ENCODE data around the gene ZNF236. TPM values are rescaled to one million over a fixed set of nuclear protein-coding genes. Genes with fewer than 3 reads are reported as not detected.

The ZNF236 gene
- total and polyA plus RNA-seq, 2 experiments from 2014 or later = 5.8 to 13.1 TPM

- H3K27ac ChIP-seq = no peak overlapping the region
- H3K27me3 ChIP-seq = no peaks in the 10 kb centered on the region
- no peak overlapping the region for H3K4me3 ChIP-seq
- peaks cover 54% of the 10 kb centered on the region for H3K36me3 ChIP-seq
- TF ChIP-seq CTCF (IDR thresholded peaks at IDR 0.05; ENCODE audit: low read depth, low read length) = no peak
- no peaks in the 10 kb centered on the region for H3K4me1 ChIP-seq (ENCODE audit: low read depth)
- no peak for DNase-seq (ENCODE audit: low read depth in 1 of 2, low spot score in 1 of 2)
- no peaks in the 10 kb centered on the region for H3K9me3 ChIP-seq (ENCODE audit: low read depth)
These were observed 106.0 kb downstream of the ZNF236 start for GRCh38 chr18:76928179-76928868.

- Histone ChIP-seq H3K9me3 (ENCODE audit: low read depth) (no peaks in the 10 kb centered on the region), H3K27ac (no peak overlapping the region), H3K36me3 (peaks cover 37% of the 10 kb centered on the region), H3K4me3 (no peak overlapping the region), H3K4me1 (ENCODE audit: low read depth) (no peaks in the 10 kb centered on the region), H3K27me3 (no peaks in the 10 kb centered on the region)
- TF ChIP-seq CTCF (IDR thresholded peaks at IDR 0.05; ENCODE audit: low read depth, low read length) = no peak
- DNase-seq (ENCODE audit: low read depth in 1 of 2, low spot score in 1 of 2) = no peak
These were observed 108.8 kb downstream of the ZNF236 start for GRCh38 chr18:76931171-76931570.

GRCh38 chr18:76932026-76932819 is 109.9 kb downstream of the ZNF236 start:
- H3K27me3 ChIP-seq = no peaks in the 10 kb centered on the region
- no peak for TF ChIP-seq CTCF (IDR thresholded peaks at IDR 0.05; ENCODE audit: low read depth, low read length)
- H3K4me3 ChIP-seq = no peak overlapping the region
- H3K36me3 ChIP-seq = peaks cover 35% of the 10 kb centered on the region
- peak in 1 of 2 donors; percentile 95 for DNase-seq (ENCODE audit: low read depth in 1 of 2, low spot score in 1 of 2)
- no peaks in the 10 kb centered on the region for H3K4me1 ChIP-seq (ENCODE audit: low read depth)
- no peak overlapping the region for H3K27ac ChIP-seq
- H3K9me3 ChIP-seq (ENCODE audit: low read depth) = no peaks in the 10 kb centered on the region

GRCh38 chr18:76935722-76936337 is 113.5 kb downstream of the ZNF236 start:
- TF ChIP-seq CTCF (IDR thresholded peaks at IDR 0.05; ENCODE audit: low read depth, low read length) = no peak
- H3K9me3 ChIP-seq (ENCODE audit: low read depth) = no peaks in the 10 kb centered on the region
- DNase-seq (ENCODE audit: low read depth in 1 of 2, low spot score in 1 of 2) = no peak
- no peaks in the 10 kb centered on the region for H3K4me1 ChIP-seq (ENCODE audit: low read depth)
- peaks cover 13% of the 10 kb centered on the region for H3K36me3 ChIP-seq
- no peak overlapping the region for H3K4me3 ChIP-seq
- H3K27ac ChIP-seq = no peak overlapping the region
- no peaks in the 10 kb centered on the region for H3K27me3 ChIP-seq

GRCh38 chr18:76936877-76937276 is 114.5 kb downstream of the ZNF236 start:
- DNase-seq (ENCODE audit: low read depth in 1 of 2, low spot score in 1 of 2) = no peak
- no peaks in the 10 kb centered on the region for H3K27me3 ChIP-seq
- TF ChIP-seq CTCF (IDR thresholded peaks at IDR 0.05; ENCODE audit: low read depth, low read length) = no peak
- H3K4me1 ChIP-seq (ENCODE audit: low read depth) = no peaks in the 10 kb centered on the region
- H3K9me3 ChIP-seq (ENCODE audit: low read depth) = no peaks in the 10 kb centered on the region
- H3K36me3 ChIP-seq = peaks cover 13% of the 10 kb centered on the region
- no peak overlapping the region for H3K4me3 ChIP-seq
- H3K27ac ChIP-seq = no peak overlapping the region

Data from cardiac muscle cell (in vitro differentiated cells and primary cell).